H9 (cell line): Measurements from ENCODE around the gene MED13L. TPM values are rescaled to one million over a fixed set of nuclear protein-coding genes. Genes with fewer than 3 reads are reported as not detected.

Experiments
- DNase-seq: peaks from one replicate; pipeline ENCODE4 v3.0.0-alpha.2; 2017
- H2AFZ ChIP-seq: one replicate; pipeline ENCODE4 v1.6.1; 2013; ENCODE audit warnings: mild to moderate bottlenecking, low read length, control low read depth, moderate library complexity
- H2AK5ac ChIP-seq: 2 replicates; pipeline ENCODE4 v1.6.1; 2013; ENCODE audit warnings: low read length, control low read depth, mixed read lengths; ENCODE audit not compliant: insufficient read length
- H2BK120ac ChIP-seq: one replicate; pipeline ENCODE4 v1.6.1; 2013; ENCODE audit warnings: low read depth, mild to moderate bottlenecking, low read length, control low read depth, inconsistent platforms; ENCODE audit not compliant: poor library complexity, severe bottlenecking
- H2BK12ac ChIP-seq: 2 replicates; pipeline ENCODE4 v1.6.1; 2013; ENCODE audit warnings: low read length, control low read depth, mixed read lengths, low read depth; ENCODE audit not compliant: insufficient read length
- H2BK15ac ChIP-seq: 2 replicates; pipeline ENCODE4 v1.6.1; 2013; ENCODE audit warnings: low read depth, low read length, control low read depth
- H2BK20ac ChIP-seq: one replicate; pipeline ENCODE4 v1.6.1; 2013; ENCODE audit warnings: low read depth, mild to moderate bottlenecking, low read length, control low read depth, inconsistent platforms; ENCODE audit not compliant: poor library complexity, severe bottlenecking
- H2BK5ac ChIP-seq: 2 replicates; pipeline ENCODE4 v1.6.1; 2013; ENCODE audit warnings: low read length, control low read depth, mixed read lengths; ENCODE audit not compliant: insufficient read length
- H3K14ac ChIP-seq: 2 replicates; pipeline ENCODE4 v1.6.1; 2013; ENCODE audit warnings: low read length, control low read depth; ENCODE audit not compliant: insufficient read depth
- H3K18ac ChIP-seq: 2 replicates; pipeline ENCODE4 v1.6.1; 2013; ENCODE audit warnings: low read depth, mild to moderate bottlenecking, mixed read lengths, low read length, control low read depth; ENCODE audit not compliant: insufficient read length
- H3K23ac ChIP-seq: 2 replicates; pipeline ENCODE4 v1.6.1; 2013; ENCODE audit warnings: low read length, control low read depth, mixed read lengths, low read depth; ENCODE audit not compliant: insufficient read length
- H3K23me2 ChIP-seq: 2 replicates; pipeline ENCODE4 v1.6.1; 2013; ENCODE audit warnings: low read depth, mild to moderate bottlenecking, mixed read lengths, low read length, control low read depth; ENCODE audit not compliant: insufficient read length, poor library complexity, severe bottlenecking
- H3K27ac ChIP-seq: 2 replicates; pipeline ENCODE4 v1.5.1; 2013; ENCODE audit warnings: low read length, control low read depth, mixed read lengths, low read depth; ENCODE audit not compliant: insufficient read length
- H3K27me3 ChIP-seq: 2 replicates; pipeline ENCODE4 v1.6.1; 2013; ENCODE audit warnings: low read length, control low read depth, inconsistent platforms; ENCODE audit not compliant: insufficient read depth
- H3K4ac ChIP-seq: 2 replicates; pipeline ENCODE4 v1.6.1; 2013; ENCODE audit warnings: low read depth, mild to moderate bottlenecking, control low read depth, inconsistent platforms, low read length, moderate library complexity
- H3K4me1 ChIP-seq: 2 replicates; pipeline ENCODE4 v1.6.1; 2013; ENCODE audit warnings: low read length, control low read depth, inconsistent platforms; ENCODE audit not compliant: insufficient read depth
- H3K4me2 ChIP-seq: 2 replicates; pipeline ENCODE4 v1.6.1; 2013; ENCODE audit warnings: low read length, control low read depth, mixed read lengths; ENCODE audit not compliant: insufficient read length, insufficient read depth
- H3K56ac ChIP-seq: 2 replicates; pipeline ENCODE4 v1.6.1; 2013; ENCODE audit warnings: low read depth, mild to moderate bottlenecking, mixed read lengths, low read length, control low read depth; ENCODE audit not compliant: insufficient read length
- H3K79me1 ChIP-seq: 2 replicates; pipeline ENCODE4 v1.6.1; 2013; ENCODE audit warnings: low read depth, mild to moderate bottlenecking, moderate library complexity, low read length, control low read depth, inconsistent platforms; ENCODE audit not compliant: insufficient read depth, poor library complexity, severe bottlenecking
- H3K79me2 ChIP-seq: 2 replicates; pipeline ENCODE4 v1.6.1; 2013; ENCODE audit warnings: low read length, control low read depth, inconsistent platforms; ENCODE audit not compliant: insufficient read depth
- H3K9ac ChIP-seq: 2 replicates; pipeline ENCODE4 v1.6.1; 2013; ENCODE audit warnings: low read length, control low read depth, mixed read lengths; ENCODE audit not compliant: insufficient read length; ENCODE audit errors: extremely low read depth
- H3K9me3 ChIP-seq: one replicate; pipeline ENCODE4 v1.6.1; 2013; ENCODE audit warnings: low read depth, low read length, inconsistent platforms; ENCODE audit not compliant: control insufficient read depth
- H3T11ph ChIP-seq: one replicate; pipeline ENCODE4 v1.6.1; 2013; ENCODE audit warnings: mild to moderate bottlenecking, low read length, control low read depth, inconsistent platforms
- H4K20me1 ChIP-seq: one replicate; pipeline ENCODE4 v1.6.1; 2013; ENCODE audit not compliant: control insufficient read depth, insufficient read length, insufficient read depth
- H4K5ac ChIP-seq: 2 replicates; pipeline ENCODE4 v1.6.1; 2013; ENCODE audit warnings: low read depth, mild to moderate bottlenecking, mixed read lengths, low read length, control low read depth; ENCODE audit not compliant: insufficient read length
- H4K8ac ChIP-seq: replicated peaks from 2 replicates; pipeline ENCODE4 v1.6.1; 2013; ENCODE audit warnings: low read length, control low read depth, mixed read lengths, low read depth; ENCODE audit not compliant: insufficient read length
- H4K91ac ChIP-seq: 2 replicates; pipeline ENCODE4 v1.6.1; 2013; ENCODE audit warnings: low read depth, mild to moderate bottlenecking, moderate library complexity, mixed read lengths, low read length, control low read depth; ENCODE audit not compliant: insufficient read length
- H3K27ac Mint-ChIP-seq, 3 experiments: 2 replicates in 2 of 3; 3 replicates in 1 of 3; pipeline ENCODE4 v1.8.0; 2020 to 2021; ENCODE audit warnings: mixed read lengths in 3 of 3, mild to moderate bottlenecking in 1 of 3, moderate library complexity in 1 of 3
- H3K27me3 Mint-ChIP-seq: 2 replicates; pipeline ENCODE4 v1.8.0; 2021; ENCODE audit warnings: low read depth, mild to moderate bottlenecking, moderate library complexity, mixed read lengths
- H3K36me3 Mint-ChIP-seq, 3 experiments: 2 replicates in 2 of 3; 3 replicates in 1 of 3; pipeline ENCODE4 v1.8.0; 2020 to 2021; ENCODE audit warnings: low read depth in 3 of 3, mixed read lengths in 3 of 3; ENCODE audit not compliant: insufficient read depth in 1 of 3
- H3K4me1 Mint-ChIP-seq, 2 experiments: 2 replicates each; pipeline ENCODE4 v1.8.0; 2020; ENCODE audit warnings: mixed read lengths in 2 of 2
- H3K4me3 Mint-ChIP-seq, 2 experiments: 2 replicates in 1 of 2; 3 replicates in 1 of 2; pipeline ENCODE4 v1.8.0; 2020 to 2021; ENCODE audit warnings: mild to moderate bottlenecking in 2 of 2, mixed read lengths in 2 of 2, moderate library complexity in 1 of 2
- H3K9me3 Mint-ChIP-seq, 2 experiments: 2 replicates in 1 of 2; 3 replicates in 1 of 2; pipeline ENCODE4 v1.8.0; 2020; ENCODE audit warnings: mild to moderate bottlenecking in 2 of 2, mixed read lengths in 2 of 2, moderate library complexity in 1 of 2
- WGBS: extraction: QIAGEN DNeasy Blood & Tissue Kit; methylation state at CpG from one replicate; pipeline ENCODE4 v1.1.7; 2013; ENCODE audit warnings: missing lambda C conversion rate, low lambda C conversion rate, mixed read lengths; ENCODE audit not compliant: insufficient read length; ENCODE audit errors: extremely low coverage; 5-methylcytosine and 5-hydroxymethylcytosine counted together
- total RNA-seq: library from RNA; stranded (reverse); gene quantifications from 2 replicates; pipeline ENCODE4 v1.2.1, GENCODE V29; 2021
- TF ChIP-seq, protein P1 (sequence below): fragments of 200-600 bp; sonication (generic); conservative IDR thresholded peaks from 3 replicates; pipeline ENCODE4 v1.8.0; 2021; ENCODE audit warnings: antibody characterized with exemption, mild to moderate bottlenecking

Gene MED13L
- total RNA-seq, 1 experiment from 2014 or later = 52.4 TPM

DNA sequence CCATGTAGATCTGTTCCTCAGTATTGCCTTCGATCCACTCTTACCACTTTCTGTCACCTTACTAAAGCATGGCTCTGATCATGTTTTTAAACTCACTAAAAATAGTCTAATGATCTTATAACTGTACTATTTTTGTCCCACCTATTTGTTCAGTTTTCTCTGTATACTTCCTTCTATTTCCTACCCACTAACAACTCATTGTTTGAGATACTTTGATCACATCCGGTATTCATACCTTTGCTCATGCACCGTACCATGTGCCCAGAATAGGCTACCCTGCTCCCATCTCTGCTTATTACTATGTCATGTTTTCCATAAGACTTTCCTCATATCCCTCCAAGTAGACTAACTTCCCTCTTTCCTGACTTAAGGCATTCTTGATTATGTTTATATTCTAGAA is 128.6 kb downstream of the MED13L start:
- no peak overlapping the region for H3K56ac ChIP-seq
- H3K9me3 Mint-ChIP-seq = no peaks in the 10 kb centered on the region
- H3K79me1 ChIP-seq = no peaks in the 10 kb centered on the region
- H3K4me3 Mint-ChIP-seq = no peak overlapping the region
- H3K27me3 ChIP-seq = no peaks in the 10 kb centered on the region
- no peak overlapping the region for H2BK20ac ChIP-seq
- peaks cover 3% of the 10 kb centered on the region; the same call in 1 of the 2 replicates for H3K4me1 ChIP-seq
- TF ChIP-seq, protein P1, sequence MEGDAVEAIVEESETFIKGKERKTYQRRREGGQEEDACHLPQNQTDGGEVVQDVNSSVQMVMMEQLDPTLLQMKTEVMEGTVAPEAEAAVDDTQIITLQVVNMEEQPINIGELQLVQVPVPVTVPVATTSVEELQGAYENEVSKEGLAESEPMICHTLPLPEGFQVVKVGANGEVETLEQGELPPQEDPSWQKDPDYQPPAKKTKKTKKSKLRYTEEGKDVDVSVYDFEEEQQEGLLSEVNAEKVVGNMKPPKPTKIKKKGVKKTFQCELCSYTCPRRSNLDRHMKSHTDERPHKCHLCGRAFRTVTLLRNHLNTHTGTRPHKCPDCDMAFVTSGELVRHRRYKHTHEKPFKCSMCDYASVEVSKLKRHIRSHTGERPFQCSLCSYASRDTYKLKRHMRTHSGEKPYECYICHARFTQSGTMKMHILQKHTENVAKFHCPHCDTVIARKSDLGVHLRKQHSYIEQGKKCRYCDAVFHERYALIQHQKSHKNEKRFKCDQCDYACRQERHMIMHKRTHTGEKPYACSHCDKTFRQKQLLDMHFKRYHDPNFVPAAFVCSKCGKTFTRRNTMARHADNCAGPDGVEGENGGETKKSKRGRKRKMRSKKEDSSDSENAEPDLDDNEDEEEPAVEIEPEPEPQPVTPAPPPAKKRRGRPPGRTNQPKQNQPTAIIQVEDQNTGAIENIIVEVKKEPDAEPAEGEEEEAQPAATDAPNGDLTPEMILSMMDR = no peak
- no peak overlapping the region for H2BK15ac ChIP-seq
- no peak overlapping the region for H3K4me2 ChIP-seq
- H3K4ac ChIP-seq = no peak overlapping the region
- H4K91ac ChIP-seq = no peak overlapping the region
- H3K27me3 Mint-ChIP-seq = no peaks in the 10 kb centered on the region
- H2AFZ ChIP-seq = no peak overlapping the region
- no peaks in the 10 kb centered on the region for H4K20me1 ChIP-seq
- H3K27ac ChIP-seq = no peak overlapping the region
- no peak overlapping the region for H4K8ac ChIP-seq
- H3K23ac ChIP-seq = no peak overlapping the region
- H3T11ph ChIP-seq = no peak overlapping the region
- no CpG with 5 or more reads among the region's 3 CpGs for WGBS
- H3K14ac ChIP-seq = no peak overlapping the region
- no peak overlapping the region for H2BK5ac ChIP-seq
- H4K5ac ChIP-seq = no peak overlapping the region
- H3K18ac ChIP-seq = no peak overlapping the region
- no peaks in the 10 kb centered on the region for H3K9me3 ChIP-seq
- H2BK12ac ChIP-seq = no peak overlapping the region
- H2BK120ac ChIP-seq = no peak overlapping the region
- no peak overlapping the region for H3K27ac Mint-ChIP-seq
- H3K9ac ChIP-seq = no peak overlapping the region
- no peaks in the 10 kb centered on the region for H3K23me2 ChIP-seq
- 0 out of 7 replicates have a peak, but pooled peaks cover 0 to 4% (median 0%) of the 10 kb centered on the region in 3 experiments for H3K36me3 Mint-ChIP-seq
- H3K79me2 ChIP-seq = peaks cover 10% of the 10 kb centered on the region
- no peak for DNase-seq
- peaks cover 40 to 56% of the 10 kb centered on the region in 2 experiments for H3K4me1 Mint-ChIP-seq
- no peak overlapping the region for H2AK5ac ChIP-seq
